ENCODE results near the gene NOTCH1.

DNA sequence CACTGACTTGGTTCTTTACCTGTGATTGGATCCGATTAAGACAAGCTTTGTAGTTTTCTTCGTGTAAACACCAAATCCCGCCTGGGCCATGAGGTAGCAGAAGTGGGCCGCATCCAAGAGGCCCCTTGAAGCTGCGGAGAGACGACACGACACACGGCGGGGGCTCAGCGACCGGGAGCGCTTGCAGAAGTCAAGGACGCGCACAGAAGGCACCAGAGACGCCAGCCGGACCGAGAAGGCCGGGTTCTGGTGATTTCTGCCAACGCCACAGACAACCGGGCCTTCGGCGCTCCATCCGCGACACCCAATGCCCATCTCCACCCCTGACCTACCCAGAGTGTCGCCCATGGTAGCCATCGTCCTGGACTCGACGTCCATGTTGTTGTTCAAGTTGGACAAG is 86.4 kb downstream of the NOTCH1 start:
- TF ChIP-seq CTCF (IDR thresholded peaks at IDR 0.05) (no peak), POLR2AphosphoS5 (IDR thresholded peaks at IDR 0.05) (no peak), POLR2A (IDR thresholded peaks at IDR 0.05; ENCODE audit: low read depth) (no peak), EP300 (IDR thresholded peaks at IDR 0.05) (no peak)
